HCEC 1CT (cell line): Measurements from ENCODE around the gene AKT1S1.

ENCODE experiments used
- DNase-seq: peaks from one replicate; pipeline ENCODE4 v3.0.0-alpha.2; 2017

The AKT1S1 gene

DNA sequence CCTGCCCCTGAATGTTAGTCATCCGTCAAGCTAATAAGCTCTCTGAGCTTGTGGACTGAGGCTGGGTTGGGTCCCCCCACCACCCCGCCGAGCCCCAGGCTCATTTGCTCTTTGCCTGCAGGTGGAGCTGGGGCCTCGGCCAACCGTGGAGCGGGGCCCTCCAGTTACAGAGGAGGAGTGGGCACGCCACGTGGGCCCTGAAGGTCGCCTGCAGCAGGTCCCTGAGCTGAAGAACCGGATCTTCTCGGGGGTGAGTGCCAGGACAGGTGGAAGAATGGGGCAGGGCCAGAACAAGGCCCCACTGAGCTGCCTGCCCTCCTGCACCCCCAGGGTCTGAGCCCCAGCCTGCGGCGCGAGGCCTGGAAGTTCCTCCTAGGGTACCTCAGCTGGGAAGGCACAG is 5.5 kb upstream of the AKT1S1 start:
- no peak for DNase-seq

DNA sequence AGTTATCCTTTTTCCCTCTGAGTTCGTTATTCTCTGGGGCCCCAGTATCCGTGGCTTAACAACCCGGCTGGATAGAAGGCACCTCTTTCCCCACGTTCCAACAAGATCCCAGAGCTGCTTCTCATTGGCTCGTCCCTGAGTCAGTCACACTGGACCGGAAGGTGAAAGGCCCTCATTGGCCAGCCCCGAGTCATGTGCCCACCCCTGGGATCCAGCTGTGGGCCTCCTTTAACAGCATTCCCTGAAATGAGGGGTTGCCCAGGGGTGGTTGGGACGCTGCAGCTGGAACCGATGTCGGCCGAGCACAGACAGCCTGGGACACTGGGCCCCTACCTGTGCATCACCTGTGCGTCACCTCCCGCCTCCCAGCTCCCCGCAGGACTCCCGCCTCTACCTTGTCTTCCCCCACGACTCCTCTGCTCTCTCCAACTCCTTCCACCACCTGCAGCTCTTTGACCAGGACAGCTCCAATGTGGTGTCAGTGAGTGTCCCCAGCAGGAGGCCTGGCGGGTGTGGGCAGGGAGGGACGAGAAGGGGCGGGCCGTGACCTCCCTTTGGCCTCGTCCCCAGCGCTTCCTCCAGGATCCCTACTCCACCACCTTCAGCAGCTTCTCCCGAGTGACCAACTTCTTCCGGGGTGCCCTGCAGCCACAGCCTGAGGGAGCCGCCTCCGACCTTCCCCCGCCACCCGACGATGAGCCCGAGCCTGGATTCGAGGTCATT is 4.7 kb upstream of the AKT1S1 start:
- DNase-seq, result no peak

DNA sequence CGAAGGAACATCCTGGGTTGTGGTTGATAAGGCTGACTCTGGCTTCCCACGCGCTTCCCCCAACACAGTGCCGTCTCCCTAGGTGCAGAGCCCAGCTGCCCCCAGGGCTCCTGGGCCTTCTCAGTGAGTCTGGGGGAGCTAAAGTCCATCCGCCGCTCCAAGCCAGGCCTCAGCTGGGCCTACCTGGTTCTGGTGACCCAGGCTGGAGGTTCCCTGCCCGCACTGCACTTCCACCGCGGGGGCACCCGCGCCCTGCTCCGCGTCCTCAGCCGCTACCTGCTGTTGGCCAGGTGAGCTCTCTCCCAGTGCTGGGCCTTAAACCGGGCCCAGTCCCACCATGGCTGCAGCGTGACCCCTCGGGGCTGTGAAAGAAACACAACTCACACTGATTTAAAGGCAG is 4.0 kb upstream of the AKT1S1 start:
- DNase-seq, result no peak

DNA sequence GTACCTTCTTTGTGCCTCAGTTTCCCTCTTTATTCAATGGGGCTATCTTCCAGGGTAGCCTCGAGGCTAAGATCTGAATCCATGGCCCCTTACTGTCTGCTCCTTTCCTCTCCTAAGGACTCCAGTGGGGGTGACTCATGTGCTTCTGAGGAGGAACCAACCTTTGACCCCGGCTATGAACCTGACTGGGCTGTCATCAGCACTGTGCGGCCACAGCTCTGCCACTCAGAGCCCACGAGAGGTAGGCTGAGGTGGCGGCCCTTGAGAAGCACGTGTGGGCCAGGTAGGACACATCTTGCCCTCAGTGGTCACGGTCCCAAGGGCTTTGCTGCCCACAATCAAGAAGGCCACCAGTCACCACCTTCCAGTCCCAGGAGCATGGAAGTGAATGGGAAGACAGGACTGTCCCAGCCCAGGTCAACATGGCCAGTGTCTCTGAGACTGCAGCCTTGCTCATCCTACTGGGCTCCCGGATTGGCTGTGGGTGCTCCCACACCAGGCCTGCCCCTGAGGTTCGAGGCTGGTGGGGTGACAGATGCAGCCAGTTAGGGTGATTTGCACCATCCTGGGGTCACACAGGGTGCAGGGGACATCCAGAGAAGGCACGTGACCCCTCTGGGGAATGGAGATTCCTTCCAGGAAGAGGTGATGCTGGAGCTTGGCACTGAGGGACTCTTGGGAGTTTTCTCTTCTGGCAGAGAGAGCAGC is 3.2 kb upstream of the AKT1S1 start:
- no peak for DNase-seq

DNA sequence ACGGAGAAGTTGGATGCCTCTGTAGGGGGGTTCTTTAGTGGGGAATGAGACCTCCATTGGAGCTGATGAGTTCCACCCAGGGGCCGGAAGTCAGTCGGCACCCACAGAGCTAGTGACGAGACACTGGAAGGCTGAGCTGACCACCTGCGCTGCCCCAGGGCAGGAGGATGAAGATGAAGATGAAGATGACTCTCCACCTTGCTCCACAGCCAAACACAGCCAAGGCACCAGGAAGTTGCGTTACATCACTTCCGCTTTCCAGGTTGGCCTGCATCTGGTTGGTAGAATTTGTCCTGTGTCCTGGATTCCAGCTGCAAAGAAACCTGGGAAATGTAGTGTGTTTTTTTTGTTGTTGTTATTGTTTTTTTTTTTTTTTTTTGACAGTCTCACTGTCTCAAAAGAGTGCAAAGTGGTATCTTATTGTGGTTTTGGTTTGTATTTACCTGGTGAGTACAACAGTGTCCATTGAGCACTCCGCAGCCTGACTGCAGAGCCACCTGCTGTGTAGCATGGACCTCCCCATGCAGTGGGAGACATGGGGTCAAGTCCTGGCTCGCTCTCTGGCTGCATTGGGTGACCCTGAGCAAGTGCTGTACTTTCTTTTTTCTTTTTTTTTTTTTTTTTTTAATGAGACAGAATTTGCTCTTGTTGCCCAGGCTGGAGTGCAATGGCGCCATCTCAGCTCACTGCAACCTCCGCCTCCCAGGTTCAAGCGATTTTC is 2.2 kb upstream of the AKT1S1 start:
- DNase-seq, result no peak

DNA sequence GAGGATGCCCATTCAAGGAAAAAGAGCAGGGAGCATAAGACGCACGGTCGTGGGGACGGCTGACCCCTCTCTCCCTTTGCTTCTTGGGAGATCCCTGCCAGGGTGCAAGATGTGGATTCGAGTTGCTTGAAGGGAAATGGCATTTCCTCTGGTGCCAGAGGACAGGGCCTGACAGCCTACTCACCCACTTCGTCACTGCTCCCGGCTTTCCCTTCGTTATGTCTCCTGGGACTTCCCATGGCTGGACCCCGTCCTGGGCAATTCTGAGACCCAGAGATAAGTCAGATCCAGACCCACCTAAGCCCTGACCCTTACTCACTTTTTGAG is 1.6 kb upstream of the AKT1S1 start:
- DNase-seq, result no peak

DNA sequence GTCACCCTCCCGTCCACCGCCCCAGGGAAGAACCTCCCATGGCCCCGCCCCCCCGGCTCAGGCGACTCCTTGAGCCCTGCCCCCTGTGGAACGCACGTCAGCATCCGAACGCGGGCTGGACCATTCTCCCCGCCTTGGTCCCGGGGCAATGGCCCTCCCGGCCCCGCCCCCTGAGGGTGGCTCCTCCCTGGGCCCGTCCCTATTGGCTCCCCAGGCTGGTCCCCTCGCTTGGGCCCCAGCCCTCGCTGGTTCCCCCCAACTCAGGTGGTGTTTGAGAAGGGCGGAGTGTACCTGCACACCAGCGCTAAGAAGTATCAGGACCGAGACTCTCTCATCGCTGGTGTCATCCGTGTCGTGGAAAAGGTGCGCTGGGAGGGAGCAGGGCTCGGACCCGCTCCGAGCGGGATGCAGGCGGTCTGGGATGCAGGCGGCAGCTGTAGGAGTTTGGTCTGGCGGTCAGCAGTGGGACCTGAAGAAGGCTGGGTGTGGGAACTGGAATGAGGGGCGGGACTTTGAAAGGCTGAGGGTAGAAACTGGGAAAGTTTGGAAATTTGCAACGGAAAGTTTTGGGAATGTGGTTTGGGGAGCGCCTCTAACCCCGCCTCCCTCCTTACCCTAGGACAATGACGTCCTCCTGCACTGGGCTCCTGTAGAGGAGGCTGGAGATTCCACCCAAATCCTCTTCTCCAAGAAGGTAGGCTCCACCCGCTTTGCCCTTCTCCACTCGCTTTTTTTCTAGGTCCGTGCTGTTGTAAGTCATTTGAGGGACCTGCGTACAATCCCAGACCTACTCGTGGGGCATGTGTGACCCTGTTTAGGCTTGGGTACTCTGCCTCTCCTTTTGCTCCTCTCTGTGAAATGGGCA is 956 bp upstream of the AKT1S1 start:
- peak; percentile 97 for DNase-seq

DNA sequence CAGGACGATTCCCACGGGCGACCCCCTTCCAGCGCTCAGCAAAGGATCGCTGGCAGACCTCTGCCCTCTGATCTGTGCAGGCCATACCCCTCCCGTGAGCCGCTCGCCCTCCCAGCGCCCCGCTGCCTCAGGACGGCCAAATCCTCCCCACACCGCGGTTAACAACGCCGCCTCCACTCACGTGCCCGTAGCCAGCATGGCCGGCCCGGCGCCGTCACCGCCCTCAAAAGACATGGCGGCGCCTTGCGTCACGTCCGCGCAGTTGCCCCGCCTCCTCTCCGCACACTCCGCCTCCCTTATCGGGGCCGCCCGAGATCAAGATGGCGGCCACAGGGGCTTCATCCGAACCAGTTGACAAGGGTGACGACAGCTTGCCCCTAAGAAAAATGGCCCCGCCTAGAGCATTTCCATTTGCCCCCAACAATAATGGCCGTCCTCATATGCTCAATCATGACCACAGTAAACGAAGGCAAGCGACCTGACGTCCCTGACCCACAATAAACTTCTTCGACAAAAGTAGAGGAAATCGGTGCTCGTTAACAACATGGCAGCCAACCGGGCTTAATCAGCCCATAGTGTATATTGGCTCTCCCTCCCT is 634 bp downstream of the AKT1S1 start:
- peak; percentile 99 for DNase-seq

DNA sequence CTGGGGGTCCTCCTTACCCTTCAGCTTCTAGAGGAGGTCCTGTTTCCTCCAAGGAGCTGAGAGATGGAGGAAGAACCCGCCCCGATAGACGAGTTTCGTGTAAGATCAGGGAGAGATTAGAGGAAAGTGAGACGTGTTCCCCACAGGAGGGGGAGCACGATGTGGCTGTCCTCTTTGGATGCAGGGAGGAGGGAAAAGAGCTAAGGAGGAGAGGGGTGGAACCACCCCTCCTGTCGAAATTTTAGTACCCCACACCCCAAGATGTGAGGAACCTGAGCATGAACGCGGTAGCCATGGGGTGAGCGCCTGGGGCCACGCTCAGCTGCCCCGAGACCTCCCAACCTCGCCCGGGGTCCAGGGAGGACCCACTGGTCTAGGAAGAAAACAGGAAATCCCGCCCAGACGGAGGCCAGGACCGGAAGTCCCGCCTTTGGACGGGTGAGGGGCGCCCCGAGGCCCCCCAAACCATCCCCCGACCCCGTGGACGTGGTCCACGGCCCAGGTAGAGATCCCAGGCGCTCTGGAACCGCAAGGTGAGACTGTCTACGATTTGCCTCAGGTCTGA is 1.2 kb downstream of the AKT1S1 start:
- no peak for DNase-seq

DNA sequence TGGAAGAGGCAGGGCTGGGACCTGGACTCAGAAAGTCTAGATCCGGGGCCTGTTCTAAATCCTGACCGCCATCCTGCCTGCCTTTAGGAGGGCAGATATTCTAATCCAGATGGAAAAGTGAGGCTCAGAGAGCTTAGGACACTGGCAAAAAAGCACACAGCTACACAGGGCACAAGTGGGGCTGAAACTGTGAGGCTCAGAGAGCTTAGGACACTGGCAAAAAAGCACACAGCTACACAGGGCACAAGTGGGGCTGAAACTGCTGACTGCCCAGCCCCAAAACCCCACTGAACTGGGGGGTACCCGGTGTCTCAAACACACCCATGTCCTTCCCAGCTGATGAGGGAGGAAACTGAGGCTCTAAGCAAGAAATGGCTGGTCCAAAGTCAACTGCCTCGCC is 2.0 kb downstream of the AKT1S1 start:
- DNase-seq, result no peak

DNA sequence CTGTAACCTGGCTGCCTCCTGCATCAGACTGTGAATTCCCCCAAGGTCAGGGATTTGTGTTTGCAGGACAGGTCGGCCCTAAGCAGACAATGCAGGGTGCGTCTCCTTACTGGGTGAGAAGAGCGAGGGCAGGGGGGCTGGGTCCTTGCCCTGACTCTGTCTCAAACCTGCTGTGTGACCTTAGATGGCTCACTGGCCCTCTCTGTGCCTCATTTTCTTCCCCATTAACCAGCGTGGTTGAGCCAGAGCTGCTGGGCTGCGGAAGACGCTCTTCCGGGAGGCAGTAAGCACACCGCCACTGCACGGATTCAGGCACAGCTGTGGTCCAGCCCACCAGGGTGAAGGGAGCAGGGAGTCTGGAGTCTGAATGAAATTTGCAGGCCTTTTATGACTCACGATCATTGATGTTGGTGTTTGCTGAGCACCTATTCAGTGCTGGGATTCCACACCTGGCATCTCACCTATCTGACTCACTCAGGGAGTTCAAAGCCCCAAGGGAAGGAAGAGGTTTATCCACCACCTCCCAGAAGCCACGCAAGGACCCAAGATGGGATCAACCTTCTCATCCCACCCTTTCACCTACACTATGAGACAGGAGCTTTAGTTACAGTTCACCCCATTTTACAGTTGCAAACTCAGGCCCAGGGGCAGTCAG is 2.5 kb downstream of the AKT1S1 start:
- DNase-seq, result no peak

DNA sequence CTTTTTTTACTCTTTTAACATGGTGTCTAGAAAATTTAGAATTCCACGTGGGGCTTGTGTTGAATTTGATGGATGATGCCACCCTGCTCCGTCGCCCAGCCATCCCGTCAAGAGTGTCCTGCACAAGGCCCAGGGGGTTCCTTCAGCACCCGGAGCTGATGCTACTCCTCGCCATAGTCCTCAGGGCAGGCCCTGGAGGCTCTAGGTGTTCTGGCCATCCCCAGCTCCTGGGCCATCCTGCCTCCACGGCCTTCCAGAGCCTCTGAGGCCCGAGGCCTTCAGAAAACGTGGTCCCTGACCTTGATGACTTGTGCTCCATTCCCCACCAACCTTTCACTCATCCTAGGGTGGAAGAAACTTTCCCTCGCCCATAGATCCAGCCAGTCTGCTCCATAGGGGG is 3.3 kb downstream of the AKT1S1 start:
- no peak for DNase-seq

DNA sequence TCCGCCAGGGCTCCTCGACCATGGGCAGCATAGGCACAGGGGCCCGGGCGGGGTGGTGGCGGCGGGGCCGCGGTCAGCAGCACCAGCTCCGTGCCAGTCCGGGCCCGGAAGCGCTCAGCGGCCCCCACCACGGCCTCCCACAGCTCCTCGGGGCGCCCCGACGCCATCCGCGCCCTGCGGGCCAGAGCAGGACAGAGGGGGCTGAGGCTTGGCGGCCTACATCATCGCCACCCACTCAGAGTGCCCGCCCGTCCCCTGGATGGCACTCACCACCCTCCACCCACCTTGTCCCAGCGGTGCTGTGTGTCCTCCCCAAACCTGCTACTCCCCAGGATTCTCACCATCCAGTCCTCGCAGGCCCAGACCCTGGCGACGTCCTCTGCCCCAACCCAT is 4.0 kb downstream of the AKT1S1 start:
- DNase-seq, result no peak

DNA sequence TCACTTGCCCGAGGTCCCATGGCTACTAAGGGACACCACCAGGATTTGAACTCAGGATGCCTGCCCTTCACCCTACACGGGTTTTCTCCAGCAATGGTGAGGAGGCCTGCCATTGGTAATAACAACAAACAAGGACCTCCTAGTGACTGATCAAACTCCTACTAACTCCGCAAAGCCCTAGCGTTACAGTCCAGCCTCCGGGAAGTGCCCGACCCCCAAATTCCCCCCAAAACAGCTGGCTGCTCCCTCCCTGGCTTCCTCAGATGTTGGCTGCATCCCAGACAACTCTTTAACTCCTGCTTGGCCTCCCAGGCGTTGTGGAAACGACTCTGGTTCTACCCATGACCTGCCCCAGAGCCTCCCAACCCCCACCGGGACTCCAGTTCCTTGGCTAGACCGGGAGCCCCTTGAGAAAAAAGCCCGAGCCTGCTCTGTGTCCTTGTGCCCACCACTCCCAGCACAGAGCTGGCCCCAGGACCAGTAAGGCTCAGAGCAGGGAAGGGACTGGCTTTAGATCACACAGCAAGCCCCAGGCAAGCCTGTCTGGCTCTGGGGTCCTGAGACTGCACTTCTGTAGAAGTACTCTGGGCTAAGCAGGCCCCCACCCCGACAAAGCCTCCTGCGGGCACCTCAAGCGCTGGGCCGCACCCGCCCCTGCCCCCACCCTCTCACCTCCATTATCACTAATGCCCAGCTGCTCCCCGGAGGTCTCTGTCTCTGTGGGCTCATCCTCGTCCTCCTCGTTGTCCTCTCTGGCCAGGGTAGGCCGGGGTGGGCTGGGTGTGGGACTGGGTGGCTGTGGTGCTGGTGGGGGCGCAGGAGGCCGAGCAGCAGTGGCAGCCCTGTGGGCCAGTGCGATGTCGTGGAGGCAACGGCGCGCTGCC is 4.7 kb downstream of the AKT1S1 start:
- no peak for DNase-seq

DNA sequence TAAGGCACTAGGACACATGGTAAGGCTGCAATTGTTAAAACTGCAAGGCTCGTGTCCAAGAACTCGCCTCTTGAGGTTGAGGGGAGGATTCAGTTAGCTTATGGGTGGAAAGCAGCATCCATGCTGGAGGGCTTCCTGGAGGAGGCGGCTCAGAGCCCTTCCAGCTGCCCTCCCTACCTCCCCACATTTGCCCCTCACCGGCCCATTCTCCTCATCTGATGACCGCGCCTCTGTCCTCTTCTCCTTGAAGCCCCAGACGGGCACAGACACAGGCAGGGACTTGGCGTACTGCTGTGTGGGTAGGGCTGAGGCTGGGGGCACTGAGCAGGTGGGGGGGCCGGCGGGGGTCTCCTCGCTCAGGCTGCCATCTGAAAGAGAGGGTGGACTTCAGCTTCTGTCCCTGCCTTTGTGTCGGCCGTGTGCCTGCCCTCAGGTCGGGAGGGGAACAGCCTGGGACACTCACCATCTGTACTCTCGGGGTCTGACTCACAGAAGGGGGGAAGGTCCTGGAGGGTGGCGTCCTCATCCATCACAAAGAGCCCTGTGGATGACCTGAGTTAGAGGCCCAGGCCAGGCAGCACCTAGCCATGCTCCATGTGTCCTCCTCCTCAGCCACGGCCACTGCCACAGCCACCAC is 5.7 kb downstream of the AKT1S1 start:
- DNase-seq, result no peak

DNA sequence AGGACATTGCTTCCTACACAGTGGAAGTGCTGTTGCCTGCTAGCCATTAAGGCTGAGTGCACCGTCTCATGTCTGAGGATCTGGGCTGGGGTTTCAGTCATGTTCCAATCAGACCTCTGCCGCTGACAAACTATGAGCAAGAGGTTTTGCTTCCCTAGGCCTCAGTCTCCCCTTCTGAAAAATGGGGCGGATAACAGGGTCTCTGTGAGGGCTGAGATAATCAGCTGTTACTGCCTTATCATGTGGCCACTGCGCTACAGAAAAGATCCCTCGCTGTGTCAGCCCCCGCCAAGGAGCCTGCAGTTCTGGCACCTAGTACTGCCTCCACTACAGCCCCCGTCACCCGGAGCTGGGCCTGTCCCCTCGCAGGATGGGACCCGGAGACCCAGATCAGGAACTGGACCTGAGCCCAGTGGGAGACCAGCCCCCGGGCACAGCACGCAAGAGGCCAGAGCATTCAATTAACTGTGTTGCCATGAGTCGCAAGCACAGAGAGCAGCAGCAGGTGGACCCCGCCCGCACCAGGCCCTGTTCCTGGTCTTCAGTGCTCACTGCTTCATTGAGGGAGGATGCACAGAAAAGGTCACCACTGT is 6.8 kb downstream of the AKT1S1 start:
- no peak for DNase-seq

DNA sequence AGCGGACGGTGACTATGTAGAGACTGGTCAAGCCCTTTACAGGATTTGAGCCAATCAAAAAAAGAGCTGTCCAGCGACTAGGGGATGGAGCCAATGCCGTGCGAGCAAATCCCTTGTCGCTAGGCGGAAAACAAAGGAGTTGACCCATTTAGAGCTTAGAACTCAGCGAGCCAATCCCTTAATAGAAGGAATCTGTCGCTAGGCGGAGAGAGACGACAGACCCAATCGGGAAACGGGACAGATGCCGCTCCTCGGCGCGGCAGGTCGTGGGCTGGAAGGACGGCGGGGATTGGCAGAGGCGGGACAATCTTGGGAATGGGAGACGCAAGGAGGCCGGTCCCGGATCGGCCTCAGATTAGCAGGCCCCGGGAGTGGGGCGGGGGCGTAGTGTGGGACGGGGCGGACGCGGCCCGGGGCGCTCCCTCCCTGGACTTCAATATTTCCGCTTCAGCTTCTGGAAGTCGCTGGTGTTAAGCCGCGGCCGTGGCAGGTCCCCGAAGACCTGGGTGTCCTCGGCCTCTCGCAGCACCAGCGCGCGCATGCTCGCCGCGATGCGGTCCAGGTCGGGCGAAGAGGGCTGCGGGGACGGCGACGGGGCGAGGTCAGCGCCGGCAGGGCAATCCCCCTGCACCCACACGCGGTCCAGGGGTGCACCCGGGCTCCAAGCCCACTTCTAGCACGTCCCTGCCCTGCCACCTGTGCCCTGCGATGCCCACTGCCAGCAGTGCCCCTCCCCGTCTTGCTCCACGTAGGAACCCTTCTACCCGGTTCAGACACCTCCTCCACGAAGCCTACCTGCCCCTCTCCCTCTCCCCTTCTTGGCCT is 7.5 kb downstream of the AKT1S1 start:
- peak; percentile 100 for DNase-seq

DNA sequence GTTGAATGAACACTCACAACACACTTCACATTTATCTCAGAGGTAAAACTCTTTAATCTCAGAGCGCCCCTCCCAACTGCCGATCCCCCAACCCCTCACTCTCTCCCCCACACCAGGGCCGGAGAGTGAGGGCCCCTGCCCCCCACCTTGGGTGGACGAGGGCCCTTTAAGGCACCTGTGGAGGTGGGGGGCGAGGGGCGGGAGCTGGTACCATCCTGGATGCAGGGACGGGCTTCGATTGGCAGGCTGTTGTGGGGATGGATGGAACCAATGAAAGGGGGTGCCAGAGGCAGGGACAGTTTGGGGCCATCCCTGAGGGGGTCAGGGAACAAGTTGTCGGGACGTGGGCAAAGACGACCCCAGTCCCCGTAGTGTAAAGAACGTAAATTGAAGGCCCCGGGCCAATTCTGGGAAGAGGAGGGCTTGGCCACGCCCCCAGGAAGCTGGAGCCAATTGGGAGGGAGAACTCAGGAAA is 8.1 kb downstream of the AKT1S1 start:
- no peak for DNase-seq
